GM18873 (cell line): ENCODE data around the gene INPP5D.
"Not testable (repeated sequence)": the region's sequence is repeated elsewhere in the genome, so short reads cannot be mapped to it uniquely, and the experiment has no call there.

ENCODE experiments used
- ATAC-seq: cut with Tn5 transposase; IDR thresholded peaks from one replicate; pipeline ENCODE4 v1.9.1; 2021; ENCODE audit warnings: mild to moderate bottlenecking, moderate library complexity, moderate number of reproducible peaks; ENCODE audit not compliant: unreplicated experiment, low FRiP score

Gene INPP5D

DNA sequence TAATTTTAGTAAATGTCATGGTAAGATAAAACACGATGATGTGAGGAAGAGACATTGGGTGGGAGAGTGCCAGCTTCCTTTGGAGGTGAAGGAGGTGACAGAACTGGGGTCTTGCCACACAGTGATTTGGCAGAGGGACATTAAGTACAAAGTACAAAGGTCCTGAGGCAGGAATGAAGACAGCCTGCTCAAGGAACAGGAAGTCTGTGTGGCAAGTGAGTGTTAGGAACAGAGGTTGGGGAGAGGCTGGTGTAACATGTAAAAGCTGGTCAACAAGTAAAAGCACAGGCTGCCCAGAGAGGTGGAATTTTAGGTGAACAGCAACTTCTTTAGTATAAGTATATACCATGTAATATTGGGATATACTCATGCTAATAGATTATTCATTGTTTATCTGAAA, 73.1 kb downstream of the INPP5D start:
- ATAC-seq: no peak

GRCh38 chr2:233135421-233135820, 75.3 kb downstream of the INPP5D start:
- no peak for ATAC-seq

DNA sequence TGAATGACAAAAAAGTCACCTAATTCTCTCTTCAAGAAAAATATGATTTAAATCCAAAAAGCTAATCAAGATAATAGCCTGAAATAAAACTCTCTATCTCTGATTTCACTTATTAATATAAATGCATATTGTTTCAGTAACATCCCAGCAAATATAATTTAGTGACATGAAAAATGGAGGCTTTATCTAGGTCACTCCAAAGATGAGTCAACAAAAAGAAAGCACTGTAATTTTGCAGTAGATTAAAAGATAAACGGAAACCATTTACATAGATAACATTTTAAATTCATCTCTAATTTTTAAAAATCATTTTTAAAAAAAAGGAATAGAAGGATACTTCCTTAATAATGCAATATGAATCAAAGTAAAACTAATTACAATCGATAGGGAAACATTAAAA, 76.9 kb downstream of the INPP5D start:
- no peak for ATAC-seq

GRCh38 chr2:233140077-233140585, 80.0 kb downstream of the INPP5D start:
- ATAC-seq: no peak

DNA sequence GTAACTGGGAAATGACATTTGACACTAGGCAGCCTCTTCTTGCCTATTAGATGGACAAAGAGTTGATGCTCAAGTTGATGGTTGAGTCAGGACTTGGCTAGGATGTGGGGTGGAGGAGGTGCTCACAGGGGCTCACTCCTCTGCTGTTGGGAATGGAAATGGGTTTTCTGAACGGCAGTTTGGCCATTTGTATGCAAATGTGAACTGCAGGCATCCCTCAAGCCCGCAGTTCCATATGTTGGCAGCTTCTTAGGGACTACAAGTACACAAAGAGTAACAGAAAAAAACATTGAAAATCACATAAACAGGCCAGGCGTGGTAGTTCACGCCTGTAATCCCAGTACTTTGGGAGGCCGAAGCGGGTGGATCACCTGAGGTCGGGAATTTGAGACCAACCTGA, 80.8 kb downstream of the INPP5D start:
- no peak for ATAC-seq

GRCh38 chr2:233141901-233142300, 81.8 kb downstream of the INPP5D start:
- ATAC-seq: peak; percentile 24

GRCh38 chr2:233142355-233142897, 82.3 kb downstream of the INPP5D start:
- peak; percentile 70 for ATAC-seq

- ATAC-seq: no peak
Observed at GRCh38 chr2:233143700-233144331, 83.7 kb downstream of the INPP5D start.

DNA sequence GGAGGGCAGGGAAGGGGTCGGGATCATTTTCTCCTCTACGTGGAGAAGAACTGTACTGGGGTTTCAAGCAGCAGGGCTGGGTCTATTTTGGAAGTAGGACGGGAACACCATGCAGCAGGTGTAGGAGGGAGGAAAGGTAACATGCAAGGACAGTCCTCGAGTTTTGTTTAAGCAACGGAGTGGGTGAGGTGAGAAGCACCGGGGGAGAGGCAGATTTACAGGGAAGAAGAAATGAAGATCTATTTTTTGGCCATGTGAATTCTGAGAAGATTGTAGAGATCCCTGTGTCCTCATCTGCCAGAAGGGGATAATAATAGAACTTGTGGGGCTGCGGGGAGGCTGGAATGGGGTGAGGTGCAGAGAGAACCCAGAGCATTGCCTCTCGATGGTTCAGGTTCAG, 85.6 kb downstream of the INPP5D start:
- no peak for ATAC-seq

DNA sequence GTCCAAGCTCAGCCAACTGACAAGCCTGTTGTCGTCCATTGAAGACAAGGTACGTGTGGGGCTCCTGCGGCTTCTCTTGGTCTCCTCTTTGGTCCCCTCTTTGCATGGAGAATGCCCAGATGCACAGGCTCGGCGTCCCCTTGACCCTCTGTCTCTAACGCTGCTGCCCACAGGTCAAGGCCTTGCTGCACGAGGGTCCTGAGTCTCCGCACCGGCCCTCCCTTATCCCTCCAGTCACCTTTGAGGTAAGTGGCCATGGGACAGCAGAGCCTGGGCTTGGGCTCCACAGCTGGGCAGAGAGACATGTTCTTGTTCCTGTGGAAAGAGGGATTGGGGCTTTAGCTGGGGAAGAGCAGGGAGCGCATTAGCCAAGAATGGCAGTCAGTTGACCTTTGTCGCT, 86.1 kb downstream of the INPP5D start:
- no peak for ATAC-seq

- no peak for ATAC-seq
Observed at GRCh38 chr2:233147136-233147828, 87.1 kb downstream of the INPP5D start.

- no peak for ATAC-seq
Observed at GRCh38 chr2:233147829-233148167, 87.7 kb downstream of the INPP5D start.

DNA sequence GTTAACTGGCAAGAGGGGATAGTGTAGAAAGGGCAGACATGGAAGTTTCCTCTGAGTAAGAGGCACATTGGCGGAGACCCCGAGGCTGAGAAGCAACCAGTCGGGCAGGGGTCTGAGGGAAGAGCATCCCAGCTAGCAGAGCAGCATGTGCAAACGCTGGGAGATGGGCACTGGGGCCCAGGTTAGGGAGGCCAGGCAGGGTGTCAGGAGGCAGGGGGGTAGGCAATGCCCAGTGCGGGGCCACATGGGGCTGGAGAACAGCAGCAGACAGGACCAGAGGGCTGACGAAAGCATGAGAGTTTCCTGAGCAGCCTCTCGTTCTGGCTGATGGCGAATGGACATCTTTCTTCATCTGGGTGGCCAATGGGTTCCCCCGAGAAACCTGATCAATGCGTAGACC, 88.2 kb downstream of the INPP5D start:
- ATAC-seq: no peak

GRCh38 chr2:233152541-233152940, 92.4 kb downstream of the INPP5D start:
- no peak for ATAC-seq

GRCh38 chr2:233153146-233153798, 93.1 kb downstream of the INPP5D start:
- ATAC-seq: no peak

- no peak for ATAC-seq
Observed at GRCh38 chr2:233156001-233156400, 95.9 kb downstream of the INPP5D start.

DNA sequence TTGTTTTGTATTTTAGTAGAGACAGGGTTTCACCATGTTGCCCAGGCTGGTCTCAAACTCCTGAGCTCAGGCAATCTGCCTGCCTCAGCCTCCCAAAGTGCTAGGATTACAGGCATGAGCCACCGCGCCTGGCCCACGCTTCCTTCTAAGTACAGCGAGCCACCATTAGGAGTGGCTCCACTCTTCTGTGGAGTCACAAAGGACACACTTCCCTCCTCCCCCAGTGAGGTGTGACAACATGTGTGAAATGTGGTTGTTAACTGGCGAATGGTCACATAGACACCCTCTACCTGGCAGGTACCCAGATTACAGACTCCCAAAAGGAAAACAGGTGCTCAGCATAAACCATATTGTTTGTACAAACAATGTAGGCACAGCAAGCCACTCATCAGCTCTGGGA, 96.3 kb downstream of the INPP5D start:
- not testable (repeated sequence) for ATAC-seq

DNA sequence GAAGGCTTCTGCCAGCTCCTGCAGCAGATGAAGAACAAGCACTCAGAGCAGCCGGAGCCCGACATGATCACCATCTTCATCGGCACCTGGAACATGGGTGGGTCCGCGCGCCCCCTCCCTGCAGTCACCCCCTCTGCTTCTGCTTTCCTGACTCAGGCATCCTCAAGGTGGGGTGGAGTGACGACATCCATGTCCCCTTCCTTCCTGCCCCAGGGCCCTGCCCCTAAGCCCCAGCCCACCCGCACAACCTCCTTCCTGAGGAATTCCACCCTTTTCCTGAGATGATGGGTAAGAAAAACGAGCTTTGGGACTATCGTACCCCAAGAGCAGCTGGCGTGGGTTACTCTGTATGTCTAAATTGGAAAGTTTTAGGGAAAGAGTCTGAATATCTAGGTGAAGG, 101.6 kb downstream of the INPP5D start:
- no peak for ATAC-seq

DNA sequence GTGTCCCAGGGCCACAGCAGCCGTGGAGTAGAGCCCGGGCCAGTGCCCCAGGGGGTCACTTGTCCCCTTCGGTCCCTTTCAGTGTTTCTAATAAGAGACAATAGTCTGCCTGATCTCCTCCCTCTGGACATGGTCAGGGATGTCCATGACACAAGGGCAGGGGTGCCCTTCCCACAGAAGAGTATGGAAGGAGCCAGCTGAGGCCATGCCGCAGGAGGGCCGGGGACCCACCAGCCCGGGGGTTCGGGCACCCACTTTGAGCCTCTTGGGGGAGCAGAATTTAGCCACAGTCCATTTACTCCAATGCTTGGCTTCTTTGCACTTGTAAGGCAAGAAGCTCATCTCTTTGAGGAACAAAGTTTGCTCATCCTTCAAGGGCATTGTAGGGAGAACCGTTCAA, 102.6 kb downstream of the INPP5D start:
- no peak for ATAC-seq

DNA sequence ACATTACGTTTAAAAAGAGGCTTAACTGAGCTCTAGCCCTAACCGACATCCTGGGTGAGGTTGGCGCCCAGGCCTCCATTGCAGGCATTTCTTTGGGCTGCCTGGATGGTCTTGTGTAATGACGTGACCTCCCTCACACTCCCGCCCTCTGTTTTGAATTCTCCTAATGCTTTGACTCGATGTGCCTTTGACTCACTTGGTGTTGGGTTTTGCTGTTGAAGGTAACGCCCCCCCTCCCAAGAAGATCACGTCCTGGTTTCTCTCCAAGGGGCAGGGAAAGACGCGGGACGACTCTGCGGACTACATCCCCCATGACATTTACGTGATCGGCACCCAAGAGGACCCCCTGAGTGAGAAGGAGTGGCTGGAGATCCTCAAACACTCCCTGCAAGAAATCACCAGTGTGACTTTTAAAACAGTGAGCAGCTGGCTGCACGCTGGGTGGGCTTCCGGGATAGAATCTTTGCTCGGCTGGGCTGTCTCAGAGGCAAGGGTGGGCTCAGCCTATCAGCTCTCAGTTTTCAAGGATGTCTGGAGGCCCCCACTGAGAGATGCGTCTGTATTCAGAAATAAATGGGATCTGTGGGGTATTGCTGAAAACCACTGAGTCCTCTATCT, 103.5 kb downstream of the INPP5D start:
- ATAC-seq: no peak

GRCh38 chr2:233164128-233164635, 104.0 kb downstream of the INPP5D start:
- no peak for ATAC-seq
